Esophagus (tissue), 2 donors: ENCODE measurements around the gene SPC24. TPM values are rescaled to one million over a fixed set of nuclear protein-coding genes. Genes with fewer than 3 reads are reported as not detected.
"Not testable (repeated sequence)": the region's sequence is repeated elsewhere in the genome, so short reads cannot be mapped to it uniquely, and the experiment has no call there.

Experiments used
- H3K27ac ChIP-seq, 2 donors: one replicate each; pipeline ENCODE4 v1.5.1; 2013; ENCODE audit warnings: low read depth in 2 of 2, mild to moderate bottlenecking in 2 of 2, inconsistent platforms in 1 of 2, low read length in 1 of 2, moderate library complexity in 1 of 2
- H3K27me3 ChIP-seq, 2 donors: one replicate each; pipeline ENCODE4 v1.6.1; 2013; ENCODE audit warnings: low read length in 2 of 2, control low read depth in 1 of 2, mild to moderate bottlenecking in 1 of 2; ENCODE audit not compliant: insufficient read depth in 2 of 2, control insufficient read depth in 1 of 2
- H3K36me3 ChIP-seq, 2 donors: one replicate each; pipeline ENCODE4 v1.6.1; 2013; ENCODE audit warnings: low read length in 1 of 2; ENCODE audit not compliant: control insufficient read depth in 2 of 2, insufficient read depth in 2 of 2
- H3K4me1 ChIP-seq, 2 donors: one replicate each; pipeline ENCODE4 v1.6.1; 2013; ENCODE audit warnings: low read length in 1 of 2; ENCODE audit not compliant: control insufficient read depth in 2 of 2, insufficient read depth in 2 of 2
- H3K4me3 ChIP-seq, 2 donors: one replicate each; pipeline ENCODE4 v1.5.1; 2013; ENCODE audit warnings: low read length in 2 of 2, mild to moderate bottlenecking in 2 of 2, low read depth in 1 of 2, moderate library complexity in 1 of 2
- H3K9me3 ChIP-seq, 2 donors: one replicate each; pipeline ENCODE4 v1.6.1; 2013; ENCODE audit warnings: mild to moderate bottlenecking in 2 of 2, low read depth in 1 of 2, low read length in 1 of 2, moderate library complexity in 1 of 2; ENCODE audit not compliant: control insufficient read depth in 2 of 2, insufficient read depth in 1 of 2
- WGBS, 2 donors: extraction: QIAGEN DNeasy Blood & Tissue Kit; methylation state at CpG; one replicate each; pipeline ENCODE4 v1.1.7; 2013; 5-methylcytosine and 5-hydroxymethylcytosine counted together
- polyA plus RNA-seq, 2 donors: library from polyadenylated mRNA; stranded (reverse); fragments of 200-250 nt; gene quantifications; one replicate each; pipeline ENCODE4 v1.2.3, GENCODE V29; 2013
- donor health status: healthy with polysubstance abuse.
- donor health status: Bipolar disorder and iron deficiency.

Gene SPC24
- polyA plus RNA-seq, 2 donors = 3.7 to 11.4 TPM

DNA sequence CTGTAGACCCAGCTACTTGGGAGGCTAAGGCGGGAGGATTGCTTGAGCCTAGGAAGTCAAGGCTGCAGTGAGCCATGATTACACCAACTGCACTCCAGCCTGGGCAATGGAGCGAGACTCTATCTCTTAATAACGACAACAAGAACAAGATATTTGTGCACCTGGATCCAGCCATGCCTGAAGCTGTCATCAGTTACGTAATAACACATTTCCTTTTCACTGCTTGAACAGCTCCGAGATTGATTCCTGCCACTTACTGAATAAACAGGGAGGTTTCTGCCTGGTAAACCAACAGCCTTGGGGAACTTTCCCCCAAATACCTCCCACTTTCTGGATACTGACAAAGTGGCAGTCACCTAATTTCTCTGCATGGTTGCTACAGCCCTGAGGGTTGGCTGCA, 36.4 kb upstream of the SPC24 start:
- 69 to 76% methylated on average over 5 of the region's 5 CpGs for WGBS, 2 donors
- H3K4me1 ChIP-seq = peaks cover 0 to 12% of the 10 kb centered on the region in 2 donors
- peak overlapping the region in 1 of 2 donors; percentile 53 for H3K27ac ChIP-seq
- no peaks in the 10 kb centered on the region for H3K9me3 ChIP-seq
- no peak overlapping the region for H3K4me3 ChIP-seq
- no peaks in the 10 kb centered on the region for H3K27me3 ChIP-seq
- peaks cover 0 to 18% of the 10 kb centered on the region in 2 donors for H3K36me3 ChIP-seq

GRCh38 chr19:11191273-11191755, 35.7 kb upstream of the SPC24 start:
- 40 to 46% methylated on average over 8 of the region's 8 CpGs for WGBS, 2 donors
- H3K4me3 ChIP-seq = no peak overlapping the region
- peaks cover 0 to 20% of the 10 kb centered on the region in 2 donors for H3K36me3 ChIP-seq
- peak overlapping the region; percentile 41 to 53 for H3K27ac ChIP-seq
- H3K27me3 ChIP-seq = no peaks in the 10 kb centered on the region
- peaks cover 0 to 10% of the 10 kb centered on the region in 2 donors for H3K4me1 ChIP-seq
- H3K9me3 ChIP-seq = no peaks in the 10 kb centered on the region

GRCh38 chr19:11190501-11190900, 34.9 kb upstream of the SPC24 start:
- Histone ChIP-seq H3K27me3 (no peaks in the 10 kb centered on the region), H3K36me3 (peaks cover 0 to 19% of the 10 kb centered on the region in 2 donors), H3K27ac (peak overlapping the region; percentile 39 to 73), H3K4me3 (no peak overlapping the region), H3K9me3 (no peaks in the 10 kb centered on the region), H3K4me1 (peaks cover 0 to 10% of the 10 kb centered on the region in 2 donors)
- 73 to 86% methylated on average over 8 of the region's 8 CpGs for WGBS, 2 donors

DNA sequence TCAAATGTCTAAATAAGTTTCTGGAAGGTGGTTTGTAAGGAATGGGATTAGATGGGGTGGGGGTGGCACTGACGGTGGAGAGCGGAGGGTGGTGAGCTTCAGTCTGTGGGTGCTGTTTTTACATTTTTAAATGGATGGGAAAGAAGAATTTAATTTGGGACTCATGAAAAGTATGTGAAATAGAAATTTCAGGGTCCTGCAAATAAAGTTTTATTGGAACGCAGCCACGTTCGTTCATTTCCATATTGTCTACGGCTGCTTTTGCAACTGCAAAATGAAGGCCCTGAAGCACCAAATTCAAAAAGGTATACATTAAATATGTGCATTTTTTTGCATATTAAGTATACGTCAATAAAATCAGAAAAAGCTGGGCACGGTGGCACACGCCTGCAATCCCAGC, 31.9 kb upstream of the SPC24 start:
- Histone ChIP-seq H3K4me1 (peaks cover 0 to 3% of the 10 kb centered on the region in 2 donors), H3K4me3 (no peak overlapping the region), H3K9me3 (no peaks in the 10 kb centered on the region), H3K36me3 (peaks cover 0 to 4% of the 10 kb centered on the region in 2 donors), H3K27me3 (no peaks in the 10 kb centered on the region), H3K27ac (no peak overlapping the region)
- 87 to 89% methylated on average over 9 of the region's 9 CpGs for WGBS, 2 donors

DNA sequence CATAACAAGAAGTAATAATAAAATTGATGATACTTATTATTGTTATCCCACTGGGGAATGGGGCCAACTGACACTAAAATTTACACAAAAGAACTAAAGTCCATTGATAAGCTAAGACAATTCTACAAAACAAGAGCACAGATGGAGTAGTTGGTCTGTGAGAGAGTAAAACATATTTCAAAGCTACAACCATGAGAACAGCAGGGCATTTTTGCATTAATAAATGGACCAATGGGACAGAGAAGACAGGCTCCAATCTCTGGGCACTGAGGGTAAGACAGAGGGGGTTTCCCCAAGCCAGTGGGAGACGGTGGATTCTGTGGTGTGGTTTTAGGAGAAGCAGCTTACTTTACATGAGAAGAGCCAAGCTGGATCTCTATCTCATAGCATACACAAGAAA, 27.4 kb upstream of the SPC24 start:
- H3K4me3 ChIP-seq = no peak overlapping the region
- H3K9me3 ChIP-seq = no peaks in the 10 kb centered on the region
- H3K27ac ChIP-seq = no peak overlapping the region
- WGBS, 2 donors = 65 to 74% methylated on average over 1 of the region's 1 CpG
- no peaks in the 10 kb centered on the region for H3K27me3 ChIP-seq
- H3K4me1 ChIP-seq = no peaks in the 10 kb centered on the region
- H3K36me3 ChIP-seq = peaks cover 0 to 2% of the 10 kb centered on the region in 2 donors

DNA sequence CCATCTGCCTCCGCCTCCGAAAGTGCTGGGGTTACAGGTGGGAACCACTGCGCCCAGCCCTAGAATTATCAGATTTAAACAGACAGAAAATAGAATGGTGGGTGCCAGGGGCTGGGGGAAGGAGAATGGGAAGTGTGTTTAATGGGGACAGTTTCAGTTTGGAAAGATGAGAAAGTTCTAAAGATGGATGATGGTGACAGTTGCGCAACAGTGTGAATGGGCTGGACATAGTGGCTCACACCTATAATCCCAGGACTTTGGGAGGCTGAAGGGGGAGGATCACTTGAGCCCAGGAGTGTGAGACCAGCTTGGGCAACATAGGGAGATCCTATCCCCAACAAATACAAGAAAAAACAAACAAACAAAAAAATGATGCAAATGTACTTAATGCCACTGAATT, 25.9 kb upstream of the SPC24 start:
- H3K27ac ChIP-seq = peak overlapping the region in 1 of 2 donors; percentile 38
- no peak overlapping the region for H3K4me3 ChIP-seq
- H3K27me3 ChIP-seq = no peaks in the 10 kb centered on the region
- peaks cover 0 to 3% of the 10 kb centered on the region in 2 donors for H3K36me3 ChIP-seq
- H3K9me3 ChIP-seq = no peaks in the 10 kb centered on the region
- H3K4me1 ChIP-seq = no peaks in the 10 kb centered on the region
- WGBS, 2 donors = 92 to 95% methylated on average over 4 of the region's 4 CpGs

DNA sequence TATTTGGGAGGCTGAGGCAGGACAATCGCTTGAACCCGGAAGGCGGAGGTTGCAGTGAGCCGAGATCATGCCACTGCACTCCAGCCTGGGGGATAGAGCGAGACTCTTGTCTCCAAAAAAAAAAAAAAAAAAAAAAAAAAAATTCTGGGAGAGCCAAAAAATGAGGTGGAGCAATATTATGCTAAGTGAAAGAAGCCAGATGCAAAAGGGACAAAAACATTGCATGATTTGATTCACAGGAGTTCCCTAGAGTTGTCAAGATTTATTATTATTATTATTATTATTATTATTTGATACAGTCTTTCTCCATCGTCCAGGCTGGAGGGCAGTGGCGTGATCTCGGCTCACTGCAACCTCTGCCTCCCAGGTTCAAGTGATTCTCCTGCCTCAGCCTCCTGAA, 25.4 kb upstream of the SPC24 start:
- not testable (repeated sequence) for H3K9me3 ChIP-seq, H3K36me3 ChIP-seq, H3K4me3 ChIP-seq, H3K4me1 ChIP-seq, H3K27me3 ChIP-seq
- peak overlapping the region in 1 of 2 donors; percentile 56 for H3K27ac ChIP-seq
- WGBS, 2 donors = 78 to 82% methylated on average over 8 of the region's 8 CpGs

- WGBS, 2 donors = 57 to 65% methylated on average over 8 of the region's 8 CpGs
- Histone ChIP-seq H3K9me3 (no peaks in the 10 kb centered on the region), H3K27ac (peak overlapping the region; percentile 3 to 56), H3K4me3 (no peak overlapping the region), H3K4me1 (no peaks in the 10 kb centered on the region), H3K36me3 (peaks cover 3 to 11% of the 10 kb centered on the region in 2 donors), H3K27me3 (no peaks in the 10 kb centered on the region)
Observed at GRCh38 chr19:11180346-11180745, 24.8 kb upstream of the SPC24 start.

DNA sequence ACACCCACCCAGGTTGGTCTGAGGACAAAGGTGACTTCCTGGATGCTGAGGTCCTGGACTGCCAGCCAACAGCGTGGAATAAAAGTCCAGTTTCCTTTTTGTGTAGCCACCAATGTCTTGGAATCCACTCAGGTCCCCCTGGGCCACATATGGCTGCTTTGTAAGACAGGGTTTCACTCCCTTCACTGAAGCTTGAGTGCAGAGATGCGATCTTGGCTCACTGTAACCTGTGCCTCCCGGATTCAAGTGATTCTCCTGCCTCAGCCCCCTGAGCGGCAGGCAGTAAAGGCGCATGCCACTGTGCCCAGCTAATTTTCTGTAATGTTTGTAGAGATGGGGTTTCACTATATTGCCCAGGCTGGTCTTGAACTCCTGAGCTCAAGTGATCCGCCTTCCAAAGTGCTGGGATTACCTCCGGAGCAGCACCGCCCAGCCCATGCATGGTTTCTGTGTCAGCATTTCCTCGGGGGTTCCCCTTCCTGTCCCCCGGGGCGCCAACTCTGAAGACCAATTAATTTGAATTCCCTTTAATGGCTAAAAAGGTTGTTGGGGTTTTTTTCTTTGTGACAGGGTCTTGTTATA, 24.2 kb upstream of the SPC24 start:
- 47 to 49% methylated on average over 11 of the region's 11 CpGs for WGBS, 2 donors
- no peaks in the 10 kb centered on the region for H3K27me3 ChIP-seq
- no peaks in the 10 kb centered on the region for H3K4me1 ChIP-seq
- H3K36me3 ChIP-seq = peaks cover 3 to 11% of the 10 kb centered on the region in 2 donors
- no peaks in the 10 kb centered on the region for H3K9me3 ChIP-seq
- H3K27ac ChIP-seq = peak overlapping the region; percentile 3 to 44
- H3K4me3 ChIP-seq = no peak overlapping the region

- H3K9me3 ChIP-seq, H3K4me3 ChIP-seq, H3K27me3 ChIP-seq, H3K27ac ChIP-seq, H3K4me1 ChIP-seq: not testable (repeated sequence)
- 85 to 90% methylated on average over 9 of the region's 9 CpGs for WGBS, 2 donors
- peaks cover 3 to 15% of the 10 kb centered on the region in 2 donors for H3K36me3 ChIP-seq
Observed at GRCh38 chr19:11179145-11179465, 23.5 kb upstream of the SPC24 start.
